GM12878 (cell line): Measurements from ENCODE around the gene EFNB2. TPM values are rescaled to one million over a fixed set of nuclear protein-coding genes. Genes with fewer than 3 reads are reported as not detected.

Experiments
- ATAC-seq: fragments of 200-7000 bp; cut with Tn5 transposase; 3 replicates; pipeline ENCODE4 v1.9.1; 2020; ENCODE audit warnings: mild to moderate bottlenecking, moderate library complexity
- BruUV-seq: library from RNA; stranded (reverse); fragments of 400-500 nt; replicated peaks from 2 replicates; lab custom pipeline; 2021; lab: Mats Ljungman, UMichigan
- CTCF ChIA-PET: fragments of 300-600 bp; sonication (Branson Sonifier 250); formaldehyde crosslinking; extraction: SDS; loops from one replicate; lab custom pipeline; 2021; ENCODE audit warnings: inconsistent platforms; lab: Yijun Ruan, JAX
- POLR2A ChIA-PET: fragments of 350-600 bp; formaldehyde crosslinking; extraction: SDS; loops from one replicate; lab custom pipeline; 2021; ENCODE audit warnings: inconsistent platforms; lab: Charles Lee
- RAD21 ChIA-PET: fragments of 300-600 bp; sonication (Branson Sonifier 250); formaldehyde crosslinking; loops from one replicate; lab custom pipeline; 2023; ENCODE audit warnings: antibody characterized with exemption; ENCODE audit not compliant: unreplicated experiment; lab: Charles Lee
- SMC1A ChIA-PET: fragments of 300-600 bp; sonication (Branson Sonifier 250); formaldehyde crosslinking; loops from one replicate; lab custom pipeline; 2023; ENCODE audit not compliant: unreplicated experiment, uncharacterized antibody; lab: Charles Lee
- DNase-seq: peaks from one replicate; pipeline ENCODE4 v3.0.0-alpha.2; 2011; ENCODE audit warnings: low read depth, low spot score
- FAIRE-seq: peaks from 3 replicates; lab custom pipeline; 2011; peaks lifted over from hg19 to GRCh38; lab: Jason Lieb, UNC
- H2AFZ ChIP-seq: 2 replicates; pipeline ENCODE4 v1.6.0; 2011; ENCODE audit warnings: low read depth, low read length, control low read depth; ENCODE audit not compliant: control insufficient read depth
- H3K27ac ChIP-seq: 2 replicates; pipeline ENCODE4 v1.5.1; 2011; ENCODE audit warnings: control low read depth; ENCODE audit not compliant: control insufficient read depth, insufficient read depth
- H3K27me3 ChIP-seq, 2 experiments: replicated peaks in 1 of 2; 2 replicates each; pipeline versions ENCODE4 v1.6.0 to v1.6.1; 2011; ENCODE audit warnings: low read length in 1 of 2; ENCODE audit not compliant: control insufficient read depth in 2 of 2, insufficient read depth in 2 of 2
- H3K36me3 ChIP-seq, 2 experiments: 2 replicates each; pipeline ENCODE4 v1.5.1; 2011; ENCODE audit warnings: low read length in 1 of 2; ENCODE audit not compliant: control insufficient read depth in 2 of 2, insufficient read depth in 2 of 2
- H3K4me1 ChIP-seq: 2 replicates; pipeline ENCODE4 v1.6.1; 2011; ENCODE audit warnings: mild to moderate bottlenecking, low read length, moderate library complexity, mixed read lengths; ENCODE audit not compliant: control insufficient read depth, insufficient read depth
- H3K4me2 ChIP-seq: 2 replicates; pipeline ENCODE4 v1.6.0; 2011; ENCODE audit warnings: control low read depth; ENCODE audit not compliant: control insufficient read depth, insufficient read depth
- H3K4me3 ChIP-seq: fragments of 200-600 bp; sonication (generic); 2 replicates; pipeline ENCODE4 v1.5.1; 2016
- H3K79me2 ChIP-seq: 2 replicates; pipeline ENCODE4 v1.6.0; 2011; ENCODE audit warnings: low read length; ENCODE audit not compliant: control insufficient read depth, insufficient read depth
- H3K9ac ChIP-seq: 2 replicates; pipeline ENCODE4 v1.8.0; 2011; ENCODE audit warnings: low read length, control low read depth, mixed read lengths; ENCODE audit not compliant: control insufficient read depth, insufficient read depth
- H3K9me3 ChIP-seq: replicated peaks from 3 replicates; pipeline ENCODE4 v1.5.1; 2011; ENCODE audit warnings: mild to moderate bottlenecking, low read length; ENCODE audit not compliant: control insufficient read depth, insufficient read depth
- H4K20me1 ChIP-seq: 2 replicates; pipeline ENCODE4 v1.6.0; 2011; ENCODE audit not compliant: control insufficient read depth, insufficient read depth
- PAX5 ChIP-seq: IDR thresholded peaks from 2 replicates; pipeline ENCODE4 v1.6.1; 2011; ENCODE audit warnings: low read depth, low read length, borderline replicate concordance
- SP1 ChIP-seq: IDR thresholded peaks from one replicate; pipeline ENCODE4 v1.6.1; 2011; ENCODE audit warnings: low read depth, low read length
- ZSCAN29 ChIP-seq: fragments of 450-650 bp; IDR thresholded peaks from 2 replicates; pipeline ENCODE4 v1.6.1; 2017; ENCODE audit warnings: mild to moderate bottlenecking, moderate library complexity
- WGBS: methylation state at CpG from one replicate; pipeline ENCODE4 v1.1.6; 2016; ENCODE audit warnings: low lambda C conversion rate; ENCODE audit not compliant: insufficient replicate concordance, insufficient coverage; ENCODE audit errors: missing lambda C conversion rate; 5-methylcytosine and 5-hydroxymethylcytosine counted together
- in situ Hi-C: fragments of 300-500 bp; cut with MboI; formaldehyde crosslinking; loops from 9 replicates; pipeline ENCODE4 v1.14.3; 2018; ENCODE audit warnings: mixed read lengths
- intact Hi-C: fragments of 100-400 bp; cut with micrococcal nuclease; formaldehyde crosslinking; loops from one replicate; pipeline ENCODE4 v1.14.2; 2022; ENCODE audit not compliant: unreplicated experiment
- polyA plus RNA-seq, 11 experiments: library from polyadenylated mRNA; depleted of rRNA in 4 of 11; unstranded in 6 of 11; stranded (reverse) in 5 of 11; fragments of >200 nt; fragmentation: Nextera tagmentation in 4 of 11; fragmentation: Illumina TruSeq in 1 of 11; extraction: Ambion mirVana in 4 of 11; extraction: Trizol in 1 of 11; gene quantifications; 1 replicate in 1 of 11; 2 replicates in 10 of 11; pipeline versions ENCODE4 v1.2.1 to v1.2.3, GENCODE V29; 2011 to 2016; ENCODE audit warnings: inconsistent platforms in 2 of 11, missing spikeins in 2 of 11, low read depth in 1 of 11
- total RNA-seq, 4 experiments: library from RNA; depleted of rRNA in 3 of 4; stranded (reverse); fragments of >200 nt in 3 of 4; fragmentation: Illumina TruSeq in 1 of 4; extraction: Trizol in 1 of 4; gene quantifications; 2 replicates each; pipeline versions ENCODE4 v1.2.1 to v1.2.3, GENCODE V29; 2013 to 2021
- TF ChIP-seq, protein P1 (sequence below): fragments of 450-650 bp; IDR thresholded peaks from 2 replicates; pipeline ENCODE4 v1.6.1; 2017; ENCODE audit warnings: mild to moderate bottlenecking
- TF ChIP-seq, protein P2 (sequence below): fragments of 450-650 bp; IDR thresholded peaks from 2 replicates; pipeline ENCODE4 v1.6.1; 2017; ENCODE audit warnings: mild to moderate bottlenecking, moderate library complexity

The EFNB2 gene
- total and polyA plus RNA-seq, 10 of the 15 experiments (the other 5 are each of a cell fraction or from before 2014, with no cell fraction given), result 0.12 to 1.5 (median 0.31) TPM; not detected in 1

DNA sequence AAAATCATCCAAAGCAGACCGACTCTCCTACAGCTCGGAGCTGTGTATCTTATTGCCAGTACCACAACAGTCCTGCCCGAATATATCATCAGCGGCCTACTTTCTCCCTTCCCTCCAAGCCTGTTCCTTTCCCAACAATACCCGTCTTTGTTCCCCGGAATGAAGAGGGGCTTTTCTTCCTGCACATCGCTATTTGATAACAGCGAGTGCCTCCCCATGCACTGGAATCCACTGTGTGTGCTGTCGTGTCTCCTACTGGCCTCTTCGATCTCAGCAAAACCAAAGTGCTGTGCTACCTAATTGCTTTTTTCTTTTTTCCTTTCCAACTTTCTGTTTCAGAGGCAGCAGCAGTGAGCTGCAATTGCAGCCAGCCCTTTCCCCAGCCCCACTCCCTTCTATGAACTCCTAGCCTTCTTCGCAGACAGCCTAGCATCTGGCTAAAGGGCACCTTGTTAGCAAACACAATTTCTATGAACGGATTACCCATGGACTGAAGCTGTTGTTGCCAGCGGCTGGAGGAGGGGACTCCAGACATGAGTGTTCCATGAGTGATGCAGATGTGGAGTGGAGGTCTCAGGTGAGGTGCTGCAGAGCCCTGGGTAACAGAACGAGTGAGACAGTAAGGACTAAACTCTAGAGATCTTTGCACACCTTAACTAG, 43.4 kb downstream of the EFNB2 start:
- H3K79me2 ChIP-seq, result no peaks in the 10 kb centered on the region
- no peaks in the 10 kb centered on the region; a peak in 1 of 4 replicates for H3K27me3 ChIP-seq
- WGBS, result 79% methylated on average over 14 of the region's 14 CpGs
- DNase-seq (no peak), FAIRE-seq (no peak), ATAC-seq (no peak)
- H2AFZ ChIP-seq, result no peak overlapping the region
- no TSS peak for BruUV-seq
- peaks cover 2% of the 10 kb centered on the region; the same call in 1 of the 3 replicates for H3K9me3 ChIP-seq
- ChIA-PET RAD21 (no interaction called here), POLR2A (no interaction called here), SMC1A (interaction anchor here (1.2 kb wide), 1 partner anchor 39 kb away, joined by 3 read pairs; no protein-coding TSS in a partner anchor), CTCF (interaction anchor here (0.5 kb wide), 1 partner anchor 373 kb away, joined by 3 read pairs; no protein-coding TSS in a partner anchor)
- peaks cover 6% of the 10 kb centered on the region for H3K4me1 ChIP-seq
- in situ Hi-C loops (no loop called here), intact Hi-C loops (no loop called here)
- no peak overlapping the region for H3K4me2 ChIP-seq
- no peaks in the 10 kb centered on the region for H3K36me3 ChIP-seq
- H3K27ac ChIP-seq, result no peak overlapping the region
- no peak overlapping the region for H3K9ac ChIP-seq
- TF ChIP-seq, protein P1, sequence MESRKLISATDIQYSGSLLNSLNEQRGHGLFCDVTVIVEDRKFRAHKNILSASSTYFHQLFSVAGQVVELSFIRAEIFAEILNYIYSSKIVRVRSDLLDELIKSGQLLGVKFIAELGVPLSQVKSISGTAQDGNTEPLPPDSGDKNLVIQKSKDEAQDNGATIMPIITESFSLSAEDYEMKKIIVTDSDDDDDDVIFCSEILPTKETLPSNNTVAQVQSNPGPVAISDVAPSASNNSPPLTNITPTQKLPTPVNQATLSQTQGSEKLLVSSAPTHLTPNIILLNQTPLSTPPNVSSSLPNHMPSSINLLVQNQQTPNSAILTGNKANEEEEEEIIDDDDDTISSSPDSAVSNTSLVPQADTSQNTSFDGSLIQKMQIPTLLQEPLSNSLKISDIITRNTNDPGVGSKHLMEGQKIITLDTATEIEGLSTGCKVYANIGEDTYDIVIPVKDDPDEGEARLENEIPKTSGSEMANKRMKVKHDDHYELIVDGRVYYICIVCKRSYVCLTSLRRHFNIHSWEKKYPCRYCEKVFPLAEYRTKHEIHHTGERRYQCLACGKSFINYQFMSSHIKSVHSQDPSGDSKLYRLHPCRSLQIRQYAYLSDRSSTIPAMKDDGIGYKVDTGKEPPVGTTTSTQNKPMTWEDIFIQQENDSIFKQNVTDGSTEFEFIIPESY, result no peak
- TF ChIP-seq SP1 (no peak), PAX5 (no peak), ZSCAN29 (no peak)
- TF ChIP-seq, protein P2, sequence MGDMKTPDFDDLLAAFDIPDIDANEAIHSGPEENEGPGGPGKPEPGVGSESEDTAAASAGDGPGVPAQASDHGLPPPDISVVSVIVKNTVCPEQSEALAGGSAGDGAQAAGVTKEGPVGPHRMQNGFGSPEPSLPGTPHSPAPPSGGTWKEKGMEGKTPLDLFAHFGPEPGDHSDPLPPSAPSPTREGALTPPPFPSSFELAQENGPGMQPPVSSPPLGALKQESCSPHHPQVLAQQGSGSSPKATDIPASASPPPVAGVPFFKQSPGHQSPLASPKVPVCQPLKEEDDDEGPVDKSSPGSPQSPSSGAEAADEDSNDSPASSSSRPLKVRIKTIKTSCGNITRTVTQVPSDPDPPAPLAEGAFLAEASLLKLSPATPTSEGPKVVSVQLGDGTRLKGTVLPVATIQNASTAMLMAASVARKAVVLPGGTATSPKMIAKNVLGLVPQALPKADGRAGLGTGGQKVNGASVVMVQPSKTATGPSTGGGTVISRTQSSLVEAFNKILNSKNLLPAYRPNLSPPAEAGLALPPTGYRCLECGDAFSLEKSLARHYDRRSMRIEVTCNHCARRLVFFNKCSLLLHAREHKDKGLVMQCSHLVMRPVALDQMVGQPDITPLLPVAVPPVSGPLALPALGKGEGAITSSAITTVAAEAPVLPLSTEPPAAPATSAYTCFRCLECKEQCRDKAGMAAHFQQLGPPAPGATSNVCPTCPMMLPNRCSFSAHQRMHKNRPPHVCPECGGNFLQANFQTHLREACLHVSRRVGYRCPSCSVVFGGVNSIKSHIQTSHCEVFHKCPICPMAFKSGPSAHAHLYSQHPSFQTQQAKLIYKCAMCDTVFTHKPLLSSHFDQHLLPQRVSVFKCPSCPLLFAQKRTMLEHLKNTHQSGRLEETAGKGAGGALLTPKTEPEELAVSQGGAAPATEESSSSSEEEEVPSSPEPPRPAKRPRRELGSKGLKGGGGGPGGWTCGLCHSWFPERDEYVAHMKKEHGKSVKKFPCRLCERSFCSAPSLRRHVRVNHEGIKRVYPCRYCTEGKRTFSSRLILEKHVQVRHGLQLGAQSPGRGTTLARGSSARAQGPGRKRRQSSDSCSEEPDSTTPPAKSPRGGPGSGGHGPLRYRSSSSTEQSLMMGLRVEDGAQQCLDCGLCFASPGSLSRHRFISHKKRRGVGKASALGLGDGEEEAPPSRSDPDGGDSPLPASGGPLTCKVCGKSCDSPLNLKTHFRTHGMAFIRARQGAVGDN, result no peak
- no peak overlapping the region for H3K4me3 ChIP-seq
- H4K20me1 ChIP-seq, result no peaks in the 10 kb centered on the region
